Mucosa of descending colon (tissue), 3 donors: ENCODE results near the gene ARL15. TPM values are rescaled to one million over a fixed set of nuclear protein-coding genes. Genes with fewer than 3 reads are reported as not detected.

Experiments
- ATAC-seq: fragments of 200-7000 bp; cut with Tn5 transposase; one replicate; pipeline ENCODE4 v1.9.1; 2020; ENCODE audit warnings: mild to moderate bottlenecking, moderate library complexity
- DNase-seq, 3 donors: peaks; one replicate each; pipeline ENCODE4 v3.0.0-alpha.2; 2020
- H3K36me3 ChIP-seq: fragments of 200-600 bp; one replicate; pipeline ENCODE4 v1.8.0; 2021; ENCODE audit warnings: low read depth, mild to moderate bottlenecking
- H3K4me1 ChIP-seq: fragments of 200-600 bp; one replicate; pipeline ENCODE4 v1.8.0; 2021; ENCODE audit warnings: low read depth, mild to moderate bottlenecking
- H3K4me3 ChIP-seq: fragments of 200-600 bp; one replicate; pipeline ENCODE4 v1.8.0; 2021; ENCODE audit warnings: mild to moderate bottlenecking
- H3K9me3 ChIP-seq: fragments of 200-600 bp; one replicate; pipeline ENCODE4 v1.8.0; 2021; ENCODE audit warnings: mild to moderate bottlenecking
- CTCF ChIP-seq: fragments of 200-600 bp; IDR thresholded peaks from one replicate; pipeline ENCODE4 v1.8.0; 2022; ENCODE audit warnings: antibody characterized with exemption, mild to moderate bottlenecking
- intact Hi-C, 2 donors: fragments of 100-400 bp; cut with DNase I in 1 of 2; cut with micrococcal nuclease in 1 of 2; formaldehyde crosslinking; loops; one replicate each; pipeline versions ENCODE4 v1.11.0 to v1.11.1; 2022; cut with DNase I, micrococcal nuclease
- total RNA-seq, 3 donors: library from RNA; stranded (reverse); fragmentation: NEBNext Ultra II Directional in 2 of 3; extraction: Animal tissue kit (Norgen Biotek cat#: 25700) in 2 of 3; gene quantifications; one replicate each; pipeline versions ENCODE4 v1.2.1 to v1.2.4, GENCODE V29; 2021 to 2023
- donor health status: DM: no; HTN: no; CAD: no; lungs with moderate emphysema.
- donor health status: DM: no; HTN: no; CAD: no.
- donor health status: DM: no; HTN: yes; CAD: no.

The ARL15 gene
- total RNA-seq, 3 donors from 2014 or later, result 21.2 to 34.8 (median 30.1) TPM

- ATAC-seq (no peak), DNase-seq (no peak)
- Histone ChIP-seq H3K36me3 (no peaks in the 10 kb centered on the region), H3K9me3 (no peaks in the 10 kb centered on the region), H3K4me1 (peaks cover 11% of the 10 kb centered on the region), H3K4me3 (no peak overlapping the region)
- no peak for TF ChIP-seq CTCF
- intact Hi-C loops, result no loop called here
Measured at GRCh38 chr5:54037205-54037604, 273.2 kb downstream of the ARL15 start.

- no peak for TF ChIP-seq CTCF
- Histone ChIP-seq H3K9me3 (no peaks in the 10 kb centered on the region), H3K4me3 (no peak overlapping the region), H3K4me1 (no peaks in the 10 kb centered on the region), H3K36me3 (no peaks in the 10 kb centered on the region)
- no peak for ATAC-seq
- no peak for DNase-seq
- intact Hi-C loops, result no loop called here
Measured at GRCh38 chr5:54030981-54031380, 279.4 kb downstream of the ARL15 start.

- intact Hi-C loops, result no loop called here
- Histone ChIP-seq H3K4me3 (no peak overlapping the region), H3K4me1 (no peaks in the 10 kb centered on the region), H3K36me3 (no peaks in the 10 kb centered on the region), H3K9me3 (no peaks in the 10 kb centered on the region)
- DNase-seq (no peak), ATAC-seq (no peak)
- no peak for TF ChIP-seq CTCF
Measured at GRCh38 chr5:54024466-54024865, 285.9 kb downstream of the ARL15 start.

- H3K9me3 ChIP-seq, result no peaks in the 10 kb centered on the region
- TF ChIP-seq CTCF, result no peak
- DNase-seq (no peak), ATAC-seq (no peak)
- no peaks in the 10 kb centered on the region for H3K4me1 ChIP-seq
- intact Hi-C loops, result no loop called here
- no peak overlapping the region for H3K4me3 ChIP-seq
- no peaks in the 10 kb centered on the region for H3K36me3 ChIP-seq
Measured at GRCh38 chr5:54022223-54022622, 288.1 kb downstream of the ARL15 start.

GRCh38 chr5:54021431-54022164 is 288.8 kb downstream of the ARL15 start:
- TF ChIP-seq CTCF, result no peak
- no peaks in the 10 kb centered on the region for H3K9me3 ChIP-seq
- no peaks in the 10 kb centered on the region for H3K36me3 ChIP-seq
- no peaks in the 10 kb centered on the region for H3K4me1 ChIP-seq
- no peak overlapping the region for H3K4me3 ChIP-seq
- ATAC-seq, result no peak
- DNase-seq, result no peak
- intact Hi-C loops, result no loop called here
